GM23338 (cell line): ENCODE results near the gene TPPP3. TPM values are rescaled to one million over a fixed set of nuclear protein-coding genes. Genes with fewer than 3 reads are reported as not detected.

Experiments used
- ATAC-seq: fragments of 200-7000 bp; cut with Tn5 transposase; 3 replicates; pipeline ENCODE4 v1.9.1; 2020
- DNase-seq: peaks from one replicate; pipeline ENCODE4 v3.0.0-alpha.2; 2015; ENCODE audit warnings: low spot score
- H2AFZ ChIP-seq: fragments of 200-600 bp; sonication (generic); 2 replicates; pipeline ENCODE4 v1.8.0; 2016; ENCODE audit warnings: antibody characterized with exemption, mild to moderate bottlenecking, moderate library complexity
- H3F3A ChIP-seq: fragments of 200-600 bp; sonication (generic); replicated peaks from 2 replicates; pipeline ENCODE4 v1.8.0; 2017; ENCODE audit warnings: antibody characterized with exemption, mixed run types, low read depth
- H3K27ac ChIP-seq: fragments of 200-600 bp; sonication (generic); 2 replicates; pipeline ENCODE4 v1.6.1; 2016; ENCODE audit warnings: low read depth
- H3K27me3 ChIP-seq: fragments of 200-600 bp; sonication (generic); 2 replicates; pipeline ENCODE4 v1.8.0; 2016; ENCODE audit warnings: mild to moderate bottlenecking, mixed run types, moderate library complexity; ENCODE audit not compliant: insufficient read depth
- H3K36me3 ChIP-seq: fragments of 200-600 bp; sonication (generic); 2 replicates; pipeline ENCODE4 v1.8.0; 2016; ENCODE audit warnings: mild to moderate bottlenecking; ENCODE audit not compliant: insufficient read depth
- H3K4me1 ChIP-seq: fragments of 200-600 bp; sonication (generic); 2 replicates; pipeline ENCODE4 v1.8.0; 2016; ENCODE audit warnings: mild to moderate bottlenecking, moderate library complexity; ENCODE audit not compliant: insufficient read depth
- H3K4me2 ChIP-seq: fragments of 200-600 bp; sonication (generic); 2 replicates; pipeline ENCODE4 v1.7.1; 2017; ENCODE audit warnings: mixed run types
- H3K4me3 ChIP-seq: fragments of 200-600 bp; sonication (generic); 2 replicates; pipeline ENCODE4 v1.6.1; 2016; ENCODE audit warnings: mixed run types
- H3K79me2 ChIP-seq: fragments of 200-600 bp; sonication (generic); replicated peaks from 2 replicates; pipeline ENCODE4 v1.8.0; 2017; ENCODE audit warnings: mild to moderate bottlenecking; ENCODE audit not compliant: insufficient read depth
- H3K9me2 ChIP-seq: fragments of 200-600 bp; sonication (generic); 2 replicates; pipeline ENCODE4 v1.8.0; 2017; ENCODE audit not compliant: insufficient read depth
- H4K20me1 ChIP-seq: fragments of 200-600 bp; sonication (generic); replicated peaks from 2 replicates; pipeline ENCODE4 v1.8.0; 2017; ENCODE audit warnings: mild to moderate bottlenecking; ENCODE audit not compliant: insufficient read depth
- H3K27ac Mint-ChIP-seq: 2 replicates; pipeline ENCODE4 v1.8.0; 2020; ENCODE audit warnings: inconsistent platforms, mild to moderate bottlenecking, moderate library complexity, mixed read lengths
- H3K27me3 Mint-ChIP-seq: 3 replicates; pipeline ENCODE4 v1.8.0; 2022; ENCODE audit warnings: low read depth, mild to moderate bottlenecking, moderate library complexity, mixed read lengths, inconsistent platforms; ENCODE audit not compliant: insufficient read depth, poor library complexity
- H3K36me3 Mint-ChIP-seq: 3 replicates; pipeline ENCODE4 v1.8.0; 2021; ENCODE audit warnings: low read depth, mild to moderate bottlenecking, inconsistent platforms, moderate library complexity, mixed read lengths
- H3K4me1 Mint-ChIP-seq: 3 replicates; pipeline ENCODE4 v1.8.0; 2020; ENCODE audit warnings: mild to moderate bottlenecking, inconsistent platforms, mixed read lengths
- H3K4me3 Mint-ChIP-seq: 3 replicates; pipeline ENCODE4 v1.8.0; 2021; ENCODE audit warnings: moderate library complexity, mild to moderate bottlenecking, inconsistent platforms, mixed read lengths
- H3K9me3 Mint-ChIP-seq: 3 replicates; pipeline ENCODE4 v1.8.0; 2020; ENCODE audit warnings: moderate library complexity, mild to moderate bottlenecking, inconsistent platforms, mixed read lengths
- CREB1 ChIP-seq: fragments of 250-450 bp; sonication (Bioruptor Pico); IDR thresholded peaks from 2 replicates; pipeline ENCODE4 v1.5.0; 2020; ENCODE audit warnings: low read depth, mild to moderate bottlenecking, moderate library complexity
- CTCF ChIP-seq, 2 experiments: fragments of 200-600 bp in 1 of 2; sonication (generic) in 1 of 2; conservative IDR thresholded peaks; 2 replicates each; pipeline versions ENCODE4 v1.5.1 to v1.6.1; 2016 to 2017; ENCODE audit warnings: antibody characterized with exemption in 2 of 2, low read depth in 2 of 2, mild to moderate bottlenecking in 2 of 2, moderate library complexity in 1 of 2
- ETS1 ChIP-seq: IDR thresholded peaks from 2 replicates; pipeline ENCODE4 v1.6.1; 2016; ENCODE audit warnings: antibody characterized with exemption
- EZH2 ChIP-seq: fragments of 200-600 bp; sonication (generic); IDR thresholded peaks from one replicate; pipeline ENCODE4 v1.8.0; 2017; ENCODE audit warnings: antibody characterized with exemption, mild to moderate bottlenecking, low read depth; ENCODE audit not compliant: unreplicated experiment
- EZH2phosphoT487 ChIP-seq: fragments of 200-600 bp; sonication (generic); IDR thresholded peaks from one replicate; pipeline ENCODE4 v1.8.1; 2018; ENCODE audit warnings: antibody characterized with exemption; ENCODE audit not compliant: unreplicated experiment
- JUNB ChIP-seq: IDR thresholded peaks from one replicate; pipeline ENCODE4 v1.6.1; 2016; ENCODE audit warnings: antibody characterized with exemption; ENCODE audit not compliant: unreplicated experiment
- NANOG ChIP-seq: IDR thresholded peaks from 2 replicates; pipeline ENCODE4 v1.6.1; 2016; ENCODE audit warnings: antibody characterized with exemption, borderline replicate concordance
- POLR2AphosphoS5 ChIP-seq: IDR thresholded peaks from 2 replicates; pipeline ENCODE4 v1.6.1; 2016; ENCODE audit warnings: antibody characterized with exemption, low read depth
- REST ChIP-seq: IDR thresholded peaks from one replicate; pipeline ENCODE4 v1.6.1; 2018; ENCODE audit warnings: antibody characterized with exemption; ENCODE audit not compliant: unreplicated experiment
- STAT1 ChIP-seq: IDR thresholded peaks from one replicate; pipeline ENCODE4 v1.6.1; 2016; ENCODE audit warnings: antibody characterized with exemption; ENCODE audit not compliant: unreplicated experiment
- ZNF114 ChIP-seq: fragments of 250-450 bp; sonication (Bioruptor Pico); IDR thresholded peaks from 2 replicates; pipeline ENCODE4 v1.5.0; 2020; ENCODE audit warnings: mild to moderate bottlenecking, moderate library complexity
- ZNF331 ChIP-seq: fragments of 250-450 bp; sonication (Bioruptor Pico); IDR thresholded peaks from 2 replicates; pipeline ENCODE4 v1.5.0; 2020; ENCODE audit warnings: low read depth, mild to moderate bottlenecking, moderate library complexity
- ZNF462 ChIP-seq: fragments of 250-450 bp; sonication (Bioruptor Pico); IDR thresholded peaks from 2 replicates; pipeline ENCODE4 v1.5.0; 2020; ENCODE audit warnings: mild to moderate bottlenecking, moderate library complexity
- polyA plus RNA-seq: library from polyadenylated mRNA; unstranded; fragments of >200 nt; fragmentation: Nextera tagmentation; extraction: Ambion mirVana; gene quantifications from 2 replicates; pipeline ENCODE4 v1.2.1, GENCODE V29; 2016
- total RNA-seq: library from RNA; depleted of rRNA; stranded (reverse); fragments of >200 nt; shearing (Covaris generic); gene quantifications from 2 replicates; pipeline ENCODE4 v1.2.3, GENCODE V29; 2014

The TPPP3 gene
- total and polyA plus RNA-seq, 2 experiments from 2014 or later: 0.26 to 0.28 TPM

DNA sequence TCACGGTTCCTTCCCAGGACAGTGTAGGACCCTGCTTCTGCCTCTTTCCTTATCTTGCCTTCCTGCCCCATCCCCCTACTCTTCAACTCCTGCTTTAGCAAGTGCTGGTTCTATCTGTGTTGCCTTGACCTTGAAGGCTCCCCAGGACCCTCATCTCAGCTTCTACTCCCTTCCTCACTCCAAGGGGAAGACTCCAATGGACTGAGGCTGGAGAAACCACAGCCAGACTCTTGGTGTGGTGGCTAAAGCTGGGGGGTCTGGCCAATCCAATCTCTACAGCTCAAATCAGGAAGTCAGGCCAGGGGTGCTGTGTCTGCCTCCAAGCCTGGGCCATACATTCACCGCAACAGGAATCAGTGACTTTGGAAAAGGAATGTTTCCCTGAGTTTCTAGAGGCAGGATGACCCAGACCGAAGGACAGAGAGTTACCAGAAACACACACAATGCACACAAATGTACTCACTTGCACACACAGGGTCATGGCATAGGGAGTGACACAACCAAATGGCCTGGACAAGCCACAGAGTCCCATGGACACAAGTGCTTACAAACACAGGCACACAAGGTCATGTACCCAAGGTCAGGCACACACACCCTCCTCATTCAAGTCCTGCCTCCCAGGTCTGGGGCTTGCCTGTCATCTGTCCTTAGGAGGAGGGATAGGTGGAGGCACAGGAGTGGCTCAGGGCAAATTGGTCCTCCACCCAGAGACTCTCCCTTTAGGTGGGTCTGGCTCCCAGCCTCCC, 35.9 kb upstream of the TPPP3 start:
- peak overlapping the region; percentile 90 for H3K4me2 ChIP-seq
- H3K9me3 Mint-ChIP-seq: peaks cover 3% of the 10 kb centered on the region; the same call in 2 of the 3 replicates
- DNase-seq: no peak

More for the DNA sequence above, 35.9 kb upstream of the TPPP3 start:
- H4K20me1 ChIP-seq: no peaks in the 10 kb centered on the region
- H3K27me3 ChIP-seq: peaks cover 23% of the 10 kb centered on the region
- Mint-ChIP-seq H3K4me3 (peak overlapping the region; percentile 76), H3K27me3 (peaks cover 40% of the 10 kb centered on the region), H3K27ac (no peak overlapping the region), H3K36me3 (peaks cover 10% of the 10 kb centered on the region), H3K4me1 (peaks cover 67% of the 10 kb centered on the region)
- no peaks in the 10 kb centered on the region for H3K79me2 ChIP-seq
- H3K27ac ChIP-seq: no peak overlapping the region
- TF ChIP-seq EZH2: no peak
- no peak for TF ChIP-seq ETS1
- no peak for TF ChIP-seq ZNF331 (CRISPR knock-in tag)
- TF ChIP-seq EZH2phosphoT487: no peak
- no peak for TF ChIP-seq REST
- no peak for TF ChIP-seq JUNB
- no peak for TF ChIP-seq POLR2AphosphoS5
- no peak for TF ChIP-seq STAT1
- TF ChIP-seq ZNF114 (CRISPR knock-in tag): no peak
- no peak for TF ChIP-seq ZNF462
- no peak for TF ChIP-seq NANOG
- no peak for TF ChIP-seq CTCF (conservative IDR thresholded peaks at IDR 0.05; ENCODE audit: low read depth in 2 of 2)
- no peak for TF ChIP-seq CREB1
- H2AFZ ChIP-seq: no peak overlapping the region
- H3K4me3 ChIP-seq: peak overlapping the region; percentile 85
- no peaks in the 10 kb centered on the region for H3K36me3 ChIP-seq
- no peaks in the 10 kb centered on the region for H3K9me2 ChIP-seq
- no peak for ATAC-seq
- H3K4me1 ChIP-seq: peaks cover 44% of the 10 kb centered on the region
- H3F3A ChIP-seq: 0 out of 2 replicates have a peak, but pooled peaks cover 4% of the 10 kb centered on the region
